H1 (cell line): Measurements from ENCODE around the gene SERPINF2. TPM values are rescaled to one million over a fixed set of nuclear protein-coding genes. Genes with fewer than 3 reads are reported as not detected.

Source experiments
- CTCF ChIA-PET: fragments of 300-600 bp; sonication (Branson Sonifier 250); formaldehyde crosslinking; loops from one replicate; lab custom pipeline; 2021; ENCODE audit not compliant: partially characterized antibody; lab: Charles Lee
- POLR2A ChIA-PET: fragments of 300-600 bp; sonication (Branson Sonifier 250); formaldehyde crosslinking; loops from one replicate; lab custom pipeline; 2021; ENCODE audit warnings: inconsistent platforms; ENCODE audit not compliant: partially characterized antibody; lab: Charles Lee
- DNase-seq, 2 experiments: peaks; one replicate each; pipeline versions ENCODE4 v3.0.0 to v3.0.0-alpha.2; 2010 to 2022; ENCODE audit warnings: low spot score in 2 of 2, low read depth in 1 of 2, mixed read lengths in 1 of 2
- FAIRE-seq: peaks from 2 replicates; lab custom pipeline; 2011; peaks lifted over from hg19 to GRCh38; lab: Jason Lieb, UNC
- H2AFZ ChIP-seq: 2 replicates; pipeline ENCODE4 v1.8.1; 2012; ENCODE audit warnings: low read length, inconsistent platforms
- H2AK5ac ChIP-seq: 2 replicates; pipeline ENCODE4 v1.6.1; 2013; ENCODE audit warnings: low read depth, low read length
- H2BK120ac ChIP-seq: replicated peaks from 2 replicates; pipeline ENCODE3; 2013; ENCODE audit warnings: low read depth, low read length, inconsistent platforms
- H2BK12ac ChIP-seq: 2 replicates; pipeline ENCODE4 v1.6.1; 2013; ENCODE audit warnings: low read depth, low read length
- H2BK15ac ChIP-seq: 2 replicates; pipeline ENCODE4 v1.6.1; 2013; ENCODE audit warnings: low read length
- H2BK20ac ChIP-seq: 2 replicates; pipeline ENCODE4 v1.6.1; 2013; ENCODE audit warnings: low read length
- H2BK5ac ChIP-seq: 2 replicates; pipeline ENCODE4 v1.6.1; 2013; ENCODE audit warnings: low read depth, low read length
- H3K14ac ChIP-seq: 2 replicates; pipeline ENCODE4 v1.6.1; 2013; ENCODE audit warnings: inconsistent platforms; ENCODE audit not compliant: insufficient read length
- H3K18ac ChIP-seq: 2 replicates; pipeline ENCODE4 v1.6.1; 2013; ENCODE audit warnings: low read length; ENCODE audit errors: extremely low read depth
- H3K23ac ChIP-seq: 2 replicates; pipeline ENCODE4 v1.6.1; 2013; ENCODE audit warnings: inconsistent platforms; ENCODE audit not compliant: insufficient read length
- H3K23me2 ChIP-seq: 2 replicates; pipeline ENCODE4 v1.6.1; 2013; ENCODE audit warnings: low read depth, low read length
- H3K27ac ChIP-seq: 2 replicates; pipeline ENCODE4 v1.6.1; 2011; ENCODE audit warnings: low read depth, low read length, inconsistent platforms
- H3K27me3 ChIP-seq, 4 experiments: replicated peaks in 1 of 4; 1 replicate in 1 of 4; 2 replicates in 3 of 4; pipeline versions ENCODE4 v1.6.1 to v1.8.1; 2011 to 2013; ENCODE audit warnings: low read length in 3 of 4, mild to moderate bottlenecking in 3 of 4, inconsistent platforms in 2 of 4, mixed read lengths in 2 of 4, moderate library complexity in 1 of 4; ENCODE audit not compliant: control insufficient read depth in 3 of 4, insufficient read depth in 3 of 4; ENCODE audit errors: extremely low read depth in 1 of 4
- H3K36me3 ChIP-seq, 4 experiments: 2 replicates each; pipeline versions ENCODE4 v1.6.1 to v1.8.1; 2011 to 2013; ENCODE audit warnings: mild to moderate bottlenecking in 4 of 4, low read length in 3 of 4, moderate library complexity in 2 of 4, control low read depth in 1 of 4, inconsistent platforms in 1 of 4; ENCODE audit not compliant: insufficient read depth in 4 of 4, control insufficient read depth in 2 of 4
- H3K4ac ChIP-seq: replicated peaks from 2 replicates; pipeline ENCODE3; 2013; ENCODE audit warnings: low read length, low read depth, mixed read lengths, inconsistent platforms; ENCODE audit not compliant: insufficient read length
- H3K4me1 ChIP-seq, 4 experiments: replicated peaks in 1 of 4; 1 replicate in 1 of 4; 2 replicates in 3 of 4; pipeline versions ENCODE4 v1.6.1 to v1.8.1; 2011 to 2013; ENCODE audit warnings: low read length in 3 of 4, inconsistent platforms in 2 of 4, mixed read lengths in 1 of 4; ENCODE audit not compliant: insufficient read depth in 4 of 4, control insufficient read depth in 3 of 4
- H3K4me2 ChIP-seq, 2 experiments: 2 replicates each; pipeline versions ENCODE4 v1.6.1 to v1.8.1; 2011 to 2013; ENCODE audit warnings: low read depth in 2 of 2, low read length in 2 of 2, control low read depth in 1 of 2, inconsistent platforms in 1 of 2, mild to moderate bottlenecking in 1 of 2; ENCODE audit not compliant: insufficient read depth in 1 of 2
- H3K4me3 ChIP-seq, 4 experiments: fragments of 200-600, 300-600 bp in 1 of 4; sonication (generic), shearing (Covaris generic), sonication (Bioruptor Twin) in 1 of 4; 2 replicates each; pipeline versions ENCODE4 v1.5.1 to v1.8.1; 2011 to 2016; ENCODE audit warnings: low read length in 4 of 4, low read depth in 3 of 4, control low read depth in 2 of 4, inconsistent platforms in 2 of 4, mild to moderate bottlenecking in 2 of 4, mixed read lengths in 1 of 4, moderate library complexity in 1 of 4; ENCODE audit not compliant: insufficient read depth in 2 of 4; ENCODE audit errors: extremely low read depth in 1 of 4
- H3K56ac ChIP-seq: replicated peaks from 2 replicates; pipeline ENCODE3; 2013; ENCODE audit warnings: low read depth, mild to moderate bottlenecking, mixed read lengths, low read length, inconsistent platforms; ENCODE audit not compliant: insufficient read length
- H3K79me1 ChIP-seq: 2 replicates; pipeline ENCODE4 v1.6.1; 2013; ENCODE audit warnings: low read depth, low read length, control low read depth
- H3K79me2 ChIP-seq, 2 experiments: 2 replicates each; pipeline versions ENCODE4 v1.6.1 to v1.8.1; 2012 to 2013; ENCODE audit warnings: low read length in 2 of 2, mild to moderate bottlenecking in 2 of 2, inconsistent platforms in 1 of 2; ENCODE audit not compliant: insufficient read depth in 2 of 2, control insufficient read depth in 1 of 2
- H3K9ac ChIP-seq, 4 experiments: replicated peaks in 1 of 4; 1 replicate in 1 of 4; 2 replicates in 3 of 4; pipeline versions ENCODE4 v1.6.1 to v1.8.1; 2011 to 2013; ENCODE audit warnings: low read depth in 3 of 4, low read length in 3 of 4, control low read depth in 2 of 4, mild to moderate bottlenecking in 2 of 4, moderate library complexity in 2 of 4, inconsistent platforms in 1 of 4; ENCODE audit errors: extremely low read depth in 1 of 4
- H3K9me3 ChIP-seq, 2 experiments: 2 replicates each; pipeline versions ENCODE4 v1.6.1 to v1.8.1; 2012 to 2013; ENCODE audit warnings: mild to moderate bottlenecking in 2 of 2, moderate library complexity in 2 of 2, control low read depth in 1 of 2, inconsistent platforms in 1 of 2, low read depth in 1 of 2, low read length in 1 of 2, mixed read lengths in 1 of 2; ENCODE audit not compliant: insufficient read depth in 2 of 2
- H4K20me1 ChIP-seq, 2 experiments: replicated peaks in 1 of 2; 2 replicates each; pipeline versions ENCODE3 to v1.8.1; 2011 to 2013; ENCODE audit warnings: inconsistent platforms in 2 of 2, low read length in 2 of 2, mild to moderate bottlenecking in 1 of 2; ENCODE audit not compliant: insufficient read depth in 2 of 2, control insufficient read depth in 1 of 2
- H4K5ac ChIP-seq: 2 replicates; pipeline ENCODE4 v1.6.1; 2013; ENCODE audit warnings: low read length, low read depth, mixed read lengths, inconsistent platforms; ENCODE audit not compliant: insufficient read length
- H4K8ac ChIP-seq: 2 replicates; pipeline ENCODE4 v1.8.0; 2013; ENCODE audit warnings: mild to moderate bottlenecking, moderate library complexity, low read length, inconsistent platforms; ENCODE audit not compliant: insufficient read depth; ENCODE audit errors: extremely low read depth
- H4K91ac ChIP-seq: replicated peaks from 2 replicates; pipeline ENCODE3; 2013; ENCODE audit warnings: low read length, mixed read lengths, inconsistent platforms; ENCODE audit not compliant: insufficient read length
- ATF2 ChIP-seq: IDR thresholded peaks from 2 replicates; pipeline ENCODE4 v1.6.1; 2012; ENCODE audit warnings: low read length, inconsistent platforms
- ATF3 ChIP-seq: IDR thresholded peaks from 2 replicates; pipeline ENCODE4 v1.6.1; 2011; ENCODE audit warnings: low read depth, mild to moderate bottlenecking, low read length; ENCODE audit not compliant: insufficient read depth
- BACH1 ChIP-seq: IDR thresholded peaks from 2 replicates; pipeline ENCODE4 v1.6.1; 2012; ENCODE audit warnings: low read length, improper control_type of control experiment
- CBX5 ChIP-seq: fragments of 300-800, 300-1000 bp; sonication (generic); IDR thresholded peaks from 2 replicates; pipeline ENCODE4 v1.7.1; 2016; ENCODE audit warnings: antibody characterized with exemption, low read length, low read depth
- EZH2 ChIP-seq: fragments of 200-600 bp; sonication (generic); IDR thresholded peaks from 2 replicates; pipeline ENCODE4 v1.7.1; 2012; ENCODE audit warnings: low read depth, mild to moderate bottlenecking, moderate library complexity, low read length, inconsistent platforms; ENCODE audit not compliant: severe bottlenecking
- KDM5A ChIP-seq: fragments of 200-600 bp; IDR thresholded peaks from 2 replicates; pipeline ENCODE4 v1.7.1; 2012; ENCODE audit warnings: mild to moderate bottlenecking, low read length, inconsistent platforms, mixed read lengths
- MAFK ChIP-seq: IDR thresholded peaks from 2 replicates; pipeline ENCODE4 v1.6.1; 2012; ENCODE audit warnings: low read depth, mild to moderate bottlenecking, improper control_type of control experiment, low read length
- NANOG ChIP-seq: IDR thresholded peaks from 2 replicates; pipeline ENCODE4 v1.6.1; 2011; ENCODE audit warnings: low read length, low read depth, mild to moderate bottlenecking, inconsistent platforms; ENCODE audit not compliant: insufficient read depth, poor library complexity, severe bottlenecking
- SP2 ChIP-seq: IDR thresholded peaks from 2 replicates; pipeline ENCODE4 v1.6.1; 2012; ENCODE audit warnings: mild to moderate bottlenecking, low read length, inconsistent platforms
- SP4 ChIP-seq: IDR thresholded peaks from 2 replicates; pipeline ENCODE4 v1.6.1; 2012; ENCODE audit warnings: low read length, inconsistent platforms
- SRF ChIP-seq: IDR thresholded peaks from 2 replicates; pipeline ENCODE4 v1.6.1; 2011; ENCODE audit warnings: mild to moderate bottlenecking, low read depth, low read length, moderate library complexity
- SUZ12 ChIP-seq: fragments of 200-600 bp; sonication (generic); IDR thresholded peaks from 2 replicates; pipeline ENCODE4 v1.6.1; 2012; ENCODE audit warnings: mild to moderate bottlenecking, inconsistent platforms, low read length, moderate library complexity, mixed read lengths
- WGBS, 2 experiments: shearing (Covaris generic) in 1 of 2; methylation state at CpG; one replicate each; pipeline versions ENCODE4 v1.1.6 to v1.1.7; 2013 to 2015; ENCODE audit warnings: low lambda C conversion rate in 2 of 2, mixed read lengths in 2 of 2, inconsistent platforms in 1 of 2, low coverage in 1 of 2, missing lambda C conversion rate in 1 of 2; ENCODE audit not compliant: insufficient replicate concordance in 2 of 2, insufficient coverage in 1 of 2, insufficient read length in 1 of 2; ENCODE audit errors: extremely low coverage in 1 of 2, missing lambda C conversion rate in 1 of 2; 5-methylcytosine and 5-hydroxymethylcytosine counted together
- polyA plus RNA-seq, 7 experiments: library from polyadenylated mRNA; depleted of rRNA in 3 of 7; stranded (reverse) in 5 of 7; unstranded in 2 of 7; fragments of >200 nt in 5 of 7; fragments of 200-250 nt in 2 of 7; gene quantifications; 1 replicate in 5 of 7; 2 replicates in 1 of 7; 4 replicates in 1 of 7; pipeline versions ENCODE4 v1.2.1 to v1.2.3, GENCODE V29; 2011 to 2013; ENCODE audit warnings: missing spikeins in 2 of 7, mixed read lengths in 2 of 7
- total RNA-seq: library from RNA; stranded (reverse); fragmentation: NEBNext Ultra II Directional; extraction: Animal tissue kit (Norgen Biotek cat#: 25700); gene quantifications from 2 replicates; pipeline ENCODE4 v1.2.1, GENCODE V29; 2021

The SERPINF2 gene
- total and polyA plus RNA-seq, 2 of the 8 experiments (the other 6 are each of a cell fraction or from before 2014, with no cell fraction given): 1.8 to 3.2 TPM

GRCh38 chr17:1755827-1756262 is 13.2 kb downstream of the SERPINF2 start:
- H3K36me3 ChIP-seq: no peaks in the 10 kb centered on the region
- no peak overlapping the region for H3K4me2 ChIP-seq
- H2BK120ac ChIP-seq: no peak overlapping the region
- H3K23ac ChIP-seq: no peak overlapping the region
- H3K4ac ChIP-seq: no peak overlapping the region
- no peaks in the 10 kb centered on the region for H3K79me1 ChIP-seq
- H4K20me1 ChIP-seq: no peaks in the 10 kb centered on the region
- H4K5ac ChIP-seq: no peak overlapping the region
- H2BK12ac ChIP-seq: no peak overlapping the region
- no peaks in the 10 kb centered on the region for H3K27me3 ChIP-seq
- no peak overlapping the region for H3K27ac ChIP-seq
- no peak overlapping the region for H3K56ac ChIP-seq
- no peak overlapping the region for H2BK5ac ChIP-seq
- H4K91ac ChIP-seq: peak overlapping the region; percentile 65
- H2AFZ ChIP-seq: peak overlapping the region; percentile 11; the same call in 1 of the 2 replicates
- no peak overlapping the region for H2AK5ac ChIP-seq
- no peaks in the 10 kb centered on the region for H3K9me3 ChIP-seq
- 90% methylated on average over 14 of the region's 17 CpGs; no CpG with 5 or more reads in 1 of the 2 experiments for WGBS, 2 experiments
- DNase-seq: no peak
- H2BK20ac ChIP-seq: no peak overlapping the region
- no peak overlapping the region for H3K4me3 ChIP-seq
- H2BK15ac ChIP-seq: peak overlapping the region; percentile 99; the same call in 1 of the 2 replicates
- ChIA-PET POLR2A (interaction anchor here (0.6 to 5.2 kb wide), 4 partner anchors 10 to 48 kb away, joined by 3 to 30 read pairs (median 4); no protein-coding TSS in a partner anchor), CTCF (interaction anchor here (0.6 to 6.8 kb wide), 10 partner anchors 8 to 182 kb away, joined by 3 to 48 read pairs (median 4); no protein-coding TSS in a partner anchor)
- peak overlapping the region; percentile 79 for H4K8ac ChIP-seq
- no peaks in the 10 kb centered on the region for H3K79me2 ChIP-seq
- H3K23me2 ChIP-seq: no peaks in the 10 kb centered on the region
- FAIRE-seq: no peak
- H3K4me1 ChIP-seq: peaks cover 0 to 16% (median 11%) of the 10 kb centered on the region in 4 experiments; a peak in 6 of 7 replicates
- H3K9ac ChIP-seq: no peak overlapping the region
- H3K18ac ChIP-seq: no peak overlapping the region
- no peak overlapping the region for H3K14ac ChIP-seq
- no peak for TF ChIP-seq KDM5A
- no peak for TF ChIP-seq NANOG
- TF ChIP-seq SUZ12: no peak
- TF ChIP-seq BACH1: no peak
- no peak for TF ChIP-seq SP4
- no peak for TF ChIP-seq SRF
- TF ChIP-seq EZH2: no peak
- no peak for TF ChIP-seq ATF3
- no peak for TF ChIP-seq ATF2
- no peak for TF ChIP-seq CBX5
- no peak for TF ChIP-seq SP2
- TF ChIP-seq MAFK: no peak
